Neural progenitor cell (in vitro differentiated cells): ENCODE results near the gene GNB3.

Experiments used
- CTCF ChIP-seq: fragments of 200-600 bp; sonication (generic); IDR thresholded peaks from 2 replicates; pipeline ENCODE4 v1.5.1; 2017; ENCODE audit warnings: antibody characterized with exemption, mild to moderate bottlenecking
- EZH2 ChIP-seq: fragments of 200-600 bp; sonication (generic); IDR thresholded peaks from 2 replicates; pipeline ENCODE4 v1.6.1; 2017; ENCODE audit warnings: antibody characterized with exemption, mild to moderate bottlenecking, moderate library complexity
- EZH2phosphoT487 ChIP-seq: fragments of 200-600 bp; sonication (generic); IDR thresholded peaks from 2 replicates; pipeline ENCODE4 v1.6.1; 2017; ENCODE audit warnings: antibody characterized with exemption

GRCh38 chr12:6792522-6793201 lies 48.1 kb upstream of the GNB3 start:
- no peak for TF ChIP-seq CTCF
- TF ChIP-seq EZH2, result no peak
- no peak for TF ChIP-seq EZH2phosphoT487
